Skeletal muscle tissue (tissue), 4 donors: Measurements from ENCODE around the gene TBC1D8. TPM values are rescaled to one million over a fixed set of nuclear protein-coding genes. Genes with fewer than 3 reads are reported as not detected.
"Not testable (repeated sequence)": the region's sequence is repeated elsewhere in the genome, so short reads cannot be mapped to it uniquely, and the experiment has no call there.

ENCODE experiments used
- H3K27ac ChIP-seq: one replicate; pipeline ENCODE4 v1.7.0; 2013; ENCODE audit warnings: mild to moderate bottlenecking, low read depth, low read length, inconsistent platforms
- H3K27me3 ChIP-seq, 3 donors: one replicate each; pipeline ENCODE4 v1.7.0; 2013; ENCODE audit warnings: low read length in 3 of 3; ENCODE audit not compliant: control insufficient read depth in 3 of 3, insufficient read depth in 3 of 3
- H3K36me3 ChIP-seq, 3 donors: one replicate each; pipeline ENCODE4 v1.7.0; 2013; ENCODE audit warnings: low read length in 3 of 3; ENCODE audit not compliant: control insufficient read depth in 3 of 3, insufficient read depth in 3 of 3
- H3K4me1 ChIP-seq, 3 donors: one replicate each; pipeline ENCODE4 v1.7.0; 2013; ENCODE audit warnings: low read length in 3 of 3, mild to moderate bottlenecking in 3 of 3; ENCODE audit not compliant: control insufficient read depth in 3 of 3, insufficient read depth in 3 of 3
- H3K4me3 ChIP-seq, 3 donors: one replicate each; pipeline ENCODE4 v1.7.0; 2013; ENCODE audit warnings: low read length in 3 of 3
- H3K9ac ChIP-seq, 3 donors: one replicate each; pipeline ENCODE4 v1.7.0; 2013; ENCODE audit warnings: low read length in 3 of 3, mild to moderate bottlenecking in 3 of 3, moderate library complexity in 2 of 3, low read depth in 1 of 3
- H3K9me3 ChIP-seq, 3 donors: one replicate each; pipeline ENCODE4 v1.7.0; 2013; ENCODE audit warnings: low read length in 3 of 3; ENCODE audit not compliant: control insufficient read depth in 3 of 3
- total RNA-seq: library from RNA; depleted of rRNA; stranded (reverse); fragments of >200 nt; gene quantifications from one replicate; pipeline ENCODE4 v1.2.3, GENCODE V29; 2014
- donor health status: Osteomylitis.

The TBC1D8 gene
- total RNA-seq, 1 donor from 2014 or later = 16.2 TPM

GRCh38 chr2:101187131-101187530, 35.9 kb upstream of the TBC1D8 start:
- no peak overlapping the region for H3K9ac ChIP-seq
- no peaks in the 10 kb centered on the region for H3K36me3 ChIP-seq
- H3K4me3 ChIP-seq = no peak overlapping the region
- no peak overlapping the region for H3K27ac ChIP-seq
- no peaks in the 10 kb centered on the region for H3K9me3 ChIP-seq
- peaks cover 0 to 3% (median 2%) of the 10 kb centered on the region in 3 donors for H3K4me1 ChIP-seq
- H3K27me3 ChIP-seq = no peaks in the 10 kb centered on the region

GRCh38 chr2:101185656-101186055, 34.5 kb upstream of the TBC1D8 start:
- Histone ChIP-seq H3K4me3 (no peak overlapping the region), H3K4me1 (no peaks in the 10 kb centered on the region), H3K27ac (no peak overlapping the region), H3K9ac (no peak overlapping the region), H3K9me3 (no peaks in the 10 kb centered on the region), H3K27me3 (no peaks in the 10 kb centered on the region), H3K36me3 (no peaks in the 10 kb centered on the region)

GRCh38 chr2:101185085-101185484, 33.9 kb upstream of the TBC1D8 start:
- Histone ChIP-seq H3K4me3 (no peak overlapping the region), H3K9me3 (no peaks in the 10 kb centered on the region), H3K36me3 (no peaks in the 10 kb centered on the region), H3K27me3 (no peaks in the 10 kb centered on the region), H3K4me1 (no peaks in the 10 kb centered on the region), H3K9ac (no peak overlapping the region), H3K27ac (no peak overlapping the region)

DNA sequence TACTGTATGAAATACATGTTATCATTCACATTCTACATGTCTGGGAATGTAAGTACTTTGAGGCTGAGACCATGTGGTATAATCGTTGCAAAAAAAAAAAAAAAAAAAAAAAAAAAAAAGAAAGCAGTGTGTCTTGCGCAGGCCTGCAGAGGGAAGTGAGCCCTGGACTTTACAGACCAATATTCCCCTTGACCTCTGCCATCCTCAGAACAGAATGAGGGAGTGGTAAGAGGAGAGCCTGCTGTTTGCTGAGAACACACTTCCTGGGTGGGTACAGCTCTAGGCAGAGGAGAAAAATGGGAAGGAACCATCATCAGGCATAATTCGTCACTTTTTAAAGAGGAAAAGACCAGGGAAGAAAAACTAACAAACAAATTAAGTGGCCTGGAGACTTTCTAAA, 28.8 kb upstream of the TBC1D8 start:
- no peak overlapping the region for H3K9ac ChIP-seq
- no peaks in the 10 kb centered on the region for H3K27me3 ChIP-seq
- H3K27ac ChIP-seq = no peak overlapping the region
- no peaks in the 10 kb centered on the region for H3K36me3 ChIP-seq
- no peaks in the 10 kb centered on the region for H3K9me3 ChIP-seq
- H3K4me1 ChIP-seq = no peaks in the 10 kb centered on the region
- no peak overlapping the region for H3K4me3 ChIP-seq

DNA sequence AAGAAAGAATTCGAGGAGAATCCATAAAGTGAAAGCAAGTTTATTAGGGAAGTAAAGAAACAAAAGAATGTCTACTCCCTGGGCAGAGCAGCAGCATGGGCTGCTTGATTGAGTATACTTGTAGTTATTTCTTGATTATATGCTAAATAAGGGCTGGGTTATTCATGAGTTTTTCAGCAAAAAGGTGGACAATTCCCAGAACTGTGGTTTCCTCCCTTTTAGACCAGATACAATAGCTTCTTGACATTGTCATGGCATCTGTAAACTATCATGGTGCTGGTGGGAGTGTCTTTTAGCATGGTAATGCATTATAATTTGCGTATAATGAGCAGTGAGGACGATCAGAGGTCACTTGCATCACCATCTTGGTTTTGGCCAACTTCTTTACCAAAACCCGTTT, 25.6 kb upstream of the TBC1D8 start:
- Histone ChIP-seq H3K9me3 (no peaks in the 10 kb centered on the region), H3K4me3 (no peak overlapping the region), H3K36me3 (no peaks in the 10 kb centered on the region), H3K27ac (no peak overlapping the region), H3K4me1 (no peaks in the 10 kb centered on the region), H3K9ac (no peak overlapping the region), H3K27me3 (no peaks in the 10 kb centered on the region)

DNA sequence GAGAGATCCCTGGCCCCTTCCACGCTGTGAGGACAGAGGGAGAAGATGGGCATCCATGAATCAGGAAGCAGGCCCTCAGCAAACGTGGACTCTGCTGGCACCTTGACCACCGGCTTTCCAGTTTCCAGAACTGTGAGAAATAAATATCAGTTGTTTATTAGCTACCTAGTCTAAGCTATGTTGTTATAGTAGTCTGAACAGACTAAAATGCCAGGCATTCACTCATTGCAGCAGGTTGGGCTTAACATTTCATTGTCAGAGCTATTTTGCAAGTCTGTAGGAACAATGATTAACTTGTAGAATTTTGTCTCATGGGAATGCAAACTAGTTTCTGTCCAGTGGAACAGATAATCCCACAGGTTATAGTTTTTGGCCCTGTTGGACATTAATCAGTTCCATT, 24.8 kb upstream of the TBC1D8 start:
- Histone ChIP-seq H3K9me3 (no peaks in the 10 kb centered on the region), H3K36me3 (no peaks in the 10 kb centered on the region), H3K4me1 (no peaks in the 10 kb centered on the region), H3K9ac (no peak overlapping the region), H3K4me3 (no peak overlapping the region), H3K27ac (no peak overlapping the region), H3K27me3 (no peaks in the 10 kb centered on the region)

DNA sequence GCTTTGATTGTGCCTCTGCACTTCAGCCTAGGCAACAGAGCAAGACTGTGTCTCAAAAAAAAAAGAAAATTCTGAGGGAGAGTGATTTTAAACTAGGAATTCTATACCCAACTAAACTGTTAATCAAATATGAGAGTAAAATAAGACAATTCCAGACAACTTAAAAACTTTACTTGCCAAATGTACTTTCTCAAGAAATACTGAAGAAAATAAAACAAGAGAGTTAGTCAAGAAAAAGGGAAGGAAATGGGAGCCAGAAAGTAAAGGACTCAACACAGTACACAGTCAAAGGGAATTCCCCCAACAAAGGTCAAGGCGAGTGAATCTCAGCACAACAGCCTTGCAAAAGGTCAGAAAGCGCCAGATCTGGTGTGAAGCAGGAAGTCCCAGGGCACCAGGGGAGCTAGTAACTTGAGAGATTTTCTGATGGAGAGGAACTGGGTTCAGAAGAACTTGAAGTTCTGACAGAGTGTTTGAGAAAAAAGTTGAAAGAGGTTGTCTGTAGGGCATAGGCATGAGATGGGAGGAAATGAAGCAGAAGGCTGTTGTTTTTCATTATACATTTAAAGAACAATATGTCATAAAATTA, 22.6 kb upstream of the TBC1D8 start:
- H3K36me3 ChIP-seq = no peaks in the 10 kb centered on the region
- no peaks in the 10 kb centered on the region for H3K4me1 ChIP-seq
- H3K27me3 ChIP-seq = no peaks in the 10 kb centered on the region
- no peaks in the 10 kb centered on the region for H3K9me3 ChIP-seq
- no peak overlapping the region for H3K9ac ChIP-seq
- H3K27ac ChIP-seq = no peak overlapping the region
- no peak overlapping the region for H3K4me3 ChIP-seq

DNA sequence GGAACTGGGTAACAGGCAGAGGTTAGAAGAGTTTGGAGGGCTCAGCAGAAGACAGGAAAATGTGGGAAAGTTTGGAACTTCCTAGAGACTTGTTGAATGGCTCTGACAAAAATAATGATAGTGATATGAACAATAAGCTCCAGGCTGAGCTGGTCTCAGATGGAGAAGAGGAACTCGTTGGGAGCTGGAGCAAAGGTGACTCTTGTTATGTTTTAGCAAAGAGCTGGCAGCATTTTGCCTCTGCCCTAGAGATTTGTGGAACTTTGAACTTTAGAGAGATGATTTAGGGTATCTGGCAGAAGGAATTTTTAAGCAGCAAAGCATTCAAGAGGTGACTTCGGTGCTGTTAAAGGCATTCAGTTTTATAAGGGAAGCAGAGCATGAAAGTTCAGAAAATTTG, 18.6 kb upstream of the TBC1D8 start:
- H3K9me3 ChIP-seq, H3K36me3 ChIP-seq, H3K9ac ChIP-seq, H3K27ac ChIP-seq, H3K27me3 ChIP-seq, H3K4me3 ChIP-seq, H3K4me1 ChIP-seq: not testable (repeated sequence)

DNA sequence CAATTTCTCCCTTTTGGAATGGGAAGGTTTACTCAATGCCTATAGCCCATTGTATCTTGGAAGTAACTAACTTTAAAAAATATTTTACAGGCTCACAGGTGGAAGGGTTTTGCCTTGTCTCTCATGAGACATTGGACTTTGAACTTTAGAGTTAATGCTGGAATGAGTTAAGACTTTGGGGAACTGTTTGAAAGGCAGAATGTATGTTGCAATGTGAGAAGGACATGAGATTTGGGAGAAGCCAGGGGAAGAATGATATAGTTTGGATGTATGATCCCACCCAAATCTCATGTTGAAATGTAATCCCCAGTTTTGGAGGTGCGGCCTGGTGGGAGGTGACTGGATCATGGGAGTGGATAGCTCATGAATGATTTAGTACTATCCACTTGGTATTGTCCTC, 17.5 kb upstream of the TBC1D8 start:
- no peaks in the 10 kb centered on the region for H3K27me3 ChIP-seq
- peaks cover 0 to 2% (median 0%) of the 10 kb centered on the region in 3 donors for H3K9me3 ChIP-seq
- no peak overlapping the region for H3K27ac ChIP-seq
- H3K9ac ChIP-seq = no peak overlapping the region
- no peaks in the 10 kb centered on the region for H3K36me3 ChIP-seq
- H3K4me1 ChIP-seq = no peaks in the 10 kb centered on the region
- no peak overlapping the region for H3K4me3 ChIP-seq

DNA sequence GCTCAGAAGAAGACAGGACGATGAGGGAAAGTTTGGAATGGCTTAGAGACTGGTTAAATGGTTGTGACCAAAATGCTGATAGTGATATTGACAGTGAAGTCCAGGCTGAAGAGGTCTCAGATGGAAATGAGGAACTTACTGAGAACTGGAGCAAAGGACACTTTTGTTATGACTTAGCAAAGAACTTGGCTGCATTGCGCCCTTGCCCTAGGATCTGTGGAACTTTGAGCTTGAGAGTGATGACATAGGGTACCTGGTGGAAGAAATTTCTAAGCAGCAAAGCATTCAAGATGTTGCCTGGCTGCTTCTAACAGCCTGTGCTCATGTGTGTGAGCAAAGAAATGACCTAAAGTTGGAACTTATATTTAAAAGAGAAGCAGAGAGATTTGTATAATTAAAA, 16.4 kb upstream of the TBC1D8 start:
- H3K9me3 ChIP-seq, H3K27me3 ChIP-seq, H3K4me1 ChIP-seq, H3K9ac ChIP-seq, H3K27ac ChIP-seq, H3K4me3 ChIP-seq, H3K36me3 ChIP-seq: not testable (repeated sequence)

- no peak overlapping the region for H3K27ac ChIP-seq
- H3K36me3 ChIP-seq = no peaks in the 10 kb centered on the region
- H3K9ac ChIP-seq = no peak overlapping the region
- no peak overlapping the region for H3K4me3 ChIP-seq
- no peaks in the 10 kb centered on the region for H3K4me1 ChIP-seq
- peaks cover 0 to 2% (median 0%) of the 10 kb centered on the region in 3 donors for H3K9me3 ChIP-seq
- H3K27me3 ChIP-seq = no peaks in the 10 kb centered on the region
Measured at GRCh38 chr2:101164021-101164420, 12.8 kb upstream of the TBC1D8 start.
